Amygdala (tissue), 56 donors: ENCODE measurements around the gene XIRP2.

Source experiments
- DNase-seq, 56 donors: peaks; one replicate each; lab custom pipeline; 2025; lab: John Stamatoyannopoulos, UW

XIRP2 gene, protein sequence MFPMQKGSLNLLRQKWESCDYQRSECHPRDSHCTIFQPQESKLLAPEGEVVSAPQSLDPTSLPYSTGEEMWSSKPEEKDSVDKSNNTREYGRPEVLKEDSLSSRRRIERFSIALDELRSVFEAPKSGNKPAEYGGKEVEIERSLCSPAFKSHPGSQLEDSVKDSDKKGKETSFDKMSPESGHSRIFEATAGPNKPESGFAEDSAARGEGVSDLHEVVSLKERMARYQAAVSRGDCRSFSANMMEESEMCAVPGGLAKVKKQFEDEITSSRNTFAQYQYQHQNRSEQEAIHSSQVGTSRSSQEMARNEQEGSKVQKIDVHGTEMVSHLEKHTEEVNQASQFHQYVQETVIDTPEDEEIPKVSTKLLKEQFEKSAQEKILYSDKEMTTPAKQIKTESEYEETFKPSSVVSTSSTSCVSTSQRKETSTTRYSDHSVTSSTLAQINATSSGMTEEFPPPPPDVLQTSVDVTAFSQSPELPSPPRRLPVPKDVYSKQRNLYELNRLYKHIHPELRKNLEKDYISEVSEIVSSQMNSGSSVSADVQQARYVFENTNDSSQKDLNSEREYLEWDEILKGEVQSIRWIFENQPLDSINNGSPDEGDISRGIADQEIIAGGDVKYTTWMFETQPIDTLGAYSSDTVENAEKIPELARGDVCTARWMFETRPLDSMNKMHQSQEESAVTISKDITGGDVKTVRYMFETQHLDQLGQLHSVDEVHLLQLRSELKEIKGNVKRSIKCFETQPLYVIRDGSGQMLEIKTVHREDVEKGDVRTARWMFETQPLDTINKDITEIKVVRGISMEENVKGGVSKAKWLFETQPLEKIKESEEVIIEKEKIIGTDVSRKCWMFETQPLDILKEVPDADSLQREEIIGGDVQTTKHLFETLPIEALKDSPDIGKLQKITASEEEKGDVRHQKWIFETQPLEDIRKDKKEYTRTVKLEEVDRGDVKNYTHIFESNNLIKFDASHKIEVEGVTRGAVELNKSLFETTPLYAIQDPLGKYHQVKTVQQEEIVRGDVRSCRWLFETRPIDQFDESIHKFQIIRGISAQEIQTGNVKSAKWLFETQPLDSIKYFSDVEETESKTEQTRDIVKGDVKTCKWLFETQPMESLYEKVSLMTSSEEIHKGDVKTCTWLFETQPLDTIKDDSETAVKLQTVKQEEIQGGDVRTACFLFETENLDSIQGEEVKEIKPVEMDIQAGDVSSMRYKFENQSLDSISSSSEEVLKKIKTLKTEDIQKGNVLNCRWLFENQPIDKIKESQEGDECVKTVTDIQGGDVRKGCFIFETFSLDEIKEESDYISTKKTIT (N-terminal part only)

DNA sequence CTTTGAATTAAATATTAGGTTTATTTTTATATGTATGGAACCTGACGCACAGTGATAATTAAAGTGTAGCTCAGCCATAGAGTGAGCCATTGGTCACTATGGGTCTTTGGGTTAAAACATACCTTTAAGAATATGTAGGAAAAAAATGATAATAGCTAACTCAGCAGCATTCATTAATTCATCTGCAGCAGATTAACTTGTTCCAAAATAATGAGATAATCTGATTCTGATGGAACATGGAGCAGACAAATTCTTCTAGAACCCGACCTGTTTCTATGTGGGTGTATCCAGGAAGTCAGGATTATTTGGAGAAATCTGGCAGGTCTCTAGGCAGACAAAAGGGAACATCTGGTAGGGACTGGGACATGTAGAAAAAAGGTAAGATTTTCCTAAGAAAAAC lies at the start of gene XIRP2:
Gene XIRP2, plus strand, starts transcription at position 301 of the 400 bp plus-strand sequence. CDS start 15,003 bp downstream, outside the sequence.
- DNase-seq: no peak

DNA sequence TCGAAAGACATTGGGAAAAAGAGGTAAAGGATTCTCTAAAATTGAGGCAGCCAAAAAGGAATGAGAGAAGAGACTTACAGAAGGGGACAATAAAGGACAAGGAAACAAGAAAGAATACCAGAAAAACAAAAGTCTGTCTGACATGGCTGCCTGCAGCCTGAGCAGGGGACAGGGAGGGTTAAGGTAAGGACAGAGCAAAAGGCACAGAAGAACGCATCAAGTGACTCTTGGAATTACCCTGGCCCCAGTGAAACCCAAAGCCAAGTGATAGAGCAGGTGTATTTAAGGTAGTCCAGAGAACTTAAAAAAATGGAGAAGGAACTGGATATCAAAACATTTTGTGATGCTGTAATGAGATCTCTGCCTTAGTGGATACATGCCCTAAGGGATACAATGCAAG lies 47.1 kb upstream of the XIRP2 start:
- DNase-seq: no peak

DNA sequence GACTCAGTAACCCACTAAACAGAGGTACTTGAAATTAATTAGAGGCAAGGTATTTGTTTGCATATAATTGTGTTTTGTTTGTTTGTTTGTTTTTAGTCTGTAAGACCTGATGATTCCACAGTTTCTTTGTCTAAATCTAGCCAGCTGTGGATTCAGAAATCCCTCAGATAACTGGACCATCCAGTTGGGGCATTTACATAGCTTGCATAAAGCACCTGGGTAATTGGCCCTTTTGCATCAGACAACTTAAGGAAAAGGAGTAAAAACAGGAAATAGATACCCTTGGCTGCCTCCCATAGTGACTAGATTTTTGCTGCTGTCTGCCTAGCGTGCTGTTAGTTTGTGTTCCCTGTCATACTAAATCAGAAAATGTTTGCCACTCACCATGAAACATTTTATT lies 46.6 kb upstream of the XIRP2 start:
- DNase-seq: no peak

DNA sequence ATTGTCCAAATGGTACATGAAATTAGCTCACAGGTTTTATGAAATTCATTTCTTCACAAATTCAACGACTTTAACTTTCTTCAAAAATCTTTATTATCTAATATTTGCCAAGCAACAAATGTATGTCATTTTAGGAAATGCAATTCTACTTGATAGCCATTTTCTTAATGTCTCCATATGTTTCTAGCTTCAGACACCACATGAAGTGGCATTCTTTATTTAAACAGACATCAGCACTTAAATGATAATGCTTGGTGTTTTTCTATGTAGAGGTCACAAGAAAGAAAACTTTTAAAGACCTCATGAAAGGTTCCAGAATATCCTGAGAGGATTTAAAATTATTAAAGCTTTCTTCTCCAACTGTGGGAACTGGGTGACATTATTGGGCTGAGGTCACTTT lies 44.2 kb upstream of the XIRP2 start:
- DNase-seq: no peak

DNA sequence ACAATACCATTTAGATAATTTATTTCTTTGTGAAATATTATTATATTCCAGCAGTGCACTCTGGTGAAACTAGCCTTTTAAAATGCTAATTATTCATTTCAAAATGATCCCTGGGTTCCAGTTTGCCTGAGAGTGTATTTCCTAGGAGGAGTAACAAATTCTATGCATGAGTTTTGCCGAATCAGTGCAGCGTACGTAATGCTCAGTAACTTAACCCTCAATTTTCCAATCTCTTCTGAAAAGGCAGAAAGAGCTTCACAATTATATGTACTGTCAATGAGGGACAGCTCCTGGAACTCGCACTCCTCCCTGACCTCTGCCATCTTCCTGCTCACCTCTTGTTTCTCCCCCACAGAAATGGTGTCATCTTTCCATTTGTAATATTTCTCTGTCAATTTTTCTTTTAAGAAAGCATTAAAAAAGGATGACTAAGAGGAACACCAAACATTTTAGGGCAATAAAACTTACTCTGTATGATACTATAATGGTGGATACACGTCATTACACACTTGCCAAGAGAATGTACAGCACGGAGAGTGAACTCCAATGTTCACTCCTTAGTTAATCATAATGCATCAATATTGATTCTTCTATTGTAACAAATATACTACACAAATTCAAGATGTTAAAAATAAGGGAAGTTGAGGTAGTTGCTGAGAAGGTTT lies 25.7 kb upstream of the XIRP2 start:
- no peak for DNase-seq

DNA sequence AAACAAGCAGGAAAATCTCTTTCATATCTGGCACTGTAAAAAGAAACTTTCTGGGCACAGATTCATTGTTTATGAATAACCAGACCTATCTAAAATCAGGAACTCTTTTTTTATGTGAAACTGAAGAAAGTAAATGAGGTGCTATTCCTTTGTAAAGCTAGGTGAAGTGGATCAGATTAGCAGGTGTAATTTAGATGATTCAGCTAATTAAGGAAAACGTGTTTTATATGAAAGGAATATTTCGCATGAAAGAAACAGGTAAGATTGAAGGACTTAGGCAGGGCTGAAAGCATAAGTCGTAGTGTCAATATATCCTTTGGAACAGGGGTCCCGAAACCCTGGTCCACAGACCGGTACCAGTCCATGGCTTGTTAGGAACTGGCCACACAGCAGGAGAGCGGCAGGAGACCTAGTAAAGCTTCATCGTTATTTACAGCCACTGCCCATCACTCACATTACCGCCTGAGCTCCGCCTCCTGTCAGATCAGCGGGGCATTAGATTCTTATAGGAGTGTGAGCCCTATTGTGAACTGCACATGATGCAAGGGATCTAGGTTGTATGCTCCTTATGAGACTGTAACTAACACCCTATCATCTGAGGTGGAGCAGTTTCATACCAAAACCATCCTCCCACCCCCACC lies 20.3 kb upstream of the XIRP2 start:
- no peak for DNase-seq

DNA sequence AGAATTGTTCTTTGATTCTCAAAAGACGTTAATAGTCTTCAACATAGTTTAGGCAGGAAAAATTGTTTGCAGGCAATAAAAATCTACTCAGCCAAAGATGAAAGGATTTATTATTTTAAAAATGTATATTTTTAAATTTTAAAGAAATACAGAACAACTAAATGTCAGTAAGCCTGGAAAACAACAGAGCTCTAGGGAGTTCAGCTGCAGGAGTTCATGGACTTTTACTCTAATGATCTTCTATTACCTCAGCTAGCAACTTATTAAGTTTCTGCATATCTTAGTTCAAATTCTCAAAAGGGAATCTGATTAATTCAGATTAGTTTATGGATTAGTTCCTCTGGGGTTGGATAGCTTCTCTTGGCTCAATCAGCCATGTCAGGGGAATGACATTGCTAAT lies 17.9 kb upstream of the XIRP2 start:
- no peak for DNase-seq

DNA sequence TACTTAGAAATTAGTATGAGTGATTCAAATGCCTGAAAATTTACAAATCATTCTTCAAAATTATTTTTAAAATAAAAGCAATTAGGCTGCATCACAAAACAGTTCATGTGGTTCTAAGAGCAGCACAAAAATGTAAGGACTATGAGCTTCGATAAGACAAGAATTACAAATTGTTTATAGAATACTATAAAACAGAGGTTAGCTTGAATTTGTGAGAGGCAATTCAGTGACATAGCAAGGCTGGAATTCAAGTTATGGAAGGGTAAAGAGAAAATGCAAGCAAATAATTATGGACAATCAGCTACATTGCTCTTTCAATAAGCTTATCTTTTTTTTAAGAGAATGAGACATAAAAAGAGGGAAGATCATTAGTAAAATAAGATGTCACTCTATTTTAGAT lies 7.1 kb upstream of the XIRP2 start:
- DNase-seq: no peak

DNA sequence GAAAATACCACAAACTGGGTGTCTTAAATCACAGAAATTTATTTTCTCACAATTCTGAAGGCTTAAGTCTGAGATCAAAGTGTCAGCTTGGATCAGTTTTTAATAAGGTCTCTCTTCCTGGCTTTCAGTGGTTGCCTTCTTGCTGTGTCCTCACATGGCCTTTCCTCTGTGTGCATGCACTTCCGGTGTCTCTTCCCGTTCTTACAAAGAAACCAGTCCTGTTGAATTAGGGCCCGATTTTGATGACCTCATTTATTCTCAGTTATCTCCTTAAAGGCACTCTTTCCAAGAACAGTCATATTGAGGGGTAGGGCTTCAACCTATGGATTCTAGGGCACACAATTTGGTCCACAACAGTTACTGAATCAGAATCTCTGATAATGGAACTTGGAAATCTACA lies 5.4 kb upstream of the XIRP2 start:
- DNase-seq: no peak

DNA sequence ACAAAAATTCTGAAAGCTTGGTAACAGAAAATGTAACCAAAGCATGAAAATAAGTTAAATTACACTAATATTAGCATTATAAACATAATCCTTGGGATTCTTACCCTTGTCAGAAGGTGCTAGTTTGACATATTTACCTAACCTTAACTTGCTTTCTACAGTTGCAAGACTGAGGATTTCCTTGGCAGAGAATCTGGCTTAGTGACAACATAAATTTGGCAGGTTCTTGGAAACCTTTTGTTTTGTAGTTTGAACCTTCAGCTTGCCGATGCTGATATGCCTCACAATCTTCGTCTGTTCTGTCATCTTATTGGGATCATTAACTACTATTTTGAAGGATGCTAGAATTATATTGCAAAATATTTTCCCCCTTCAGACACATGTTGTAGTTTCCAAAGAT lies 3.4 kb downstream of the XIRP2 start:
- DNase-seq: no peak

DNA sequence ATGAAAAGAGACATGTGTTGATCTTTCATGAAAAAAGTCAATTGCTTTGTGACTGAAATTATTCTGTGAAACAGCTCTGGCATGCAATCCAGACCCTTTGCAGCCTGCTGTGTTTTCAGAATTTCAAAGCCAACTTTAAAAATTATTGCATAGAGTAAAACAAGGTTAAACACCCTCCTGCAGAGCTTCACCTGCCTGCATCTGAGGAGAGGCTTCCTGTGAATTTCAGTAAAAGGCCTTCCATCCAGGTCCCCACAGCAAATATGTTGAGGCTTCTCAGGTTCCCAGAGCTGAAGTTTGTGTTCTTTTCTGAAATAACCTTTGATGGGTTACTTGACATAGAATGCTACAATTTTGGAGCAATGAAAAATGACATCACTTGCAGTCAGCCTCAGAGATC lies 4.1 kb downstream of the XIRP2 start:
- DNase-seq: no peak

DNA sequence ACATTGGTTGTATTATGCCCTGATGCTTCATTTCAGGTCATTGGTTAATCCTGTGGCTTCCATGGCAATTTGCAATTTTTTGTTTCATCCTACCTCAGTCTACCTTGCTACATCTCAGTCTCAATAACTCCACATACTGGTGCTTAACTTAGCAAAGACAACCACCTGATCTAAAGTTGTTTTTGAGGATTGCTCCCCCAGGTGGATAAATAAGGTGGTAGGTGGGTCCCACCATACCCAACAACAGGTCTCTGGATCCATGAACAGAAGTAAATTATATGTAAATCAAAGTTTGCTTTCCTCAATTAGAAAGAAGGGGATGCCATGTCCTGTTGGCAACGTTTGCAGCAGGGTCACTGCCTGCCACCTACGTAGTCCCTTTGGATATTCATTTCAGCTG lies 7.0 kb downstream of the XIRP2 start:
- DNase-seq: no peak

DNA sequence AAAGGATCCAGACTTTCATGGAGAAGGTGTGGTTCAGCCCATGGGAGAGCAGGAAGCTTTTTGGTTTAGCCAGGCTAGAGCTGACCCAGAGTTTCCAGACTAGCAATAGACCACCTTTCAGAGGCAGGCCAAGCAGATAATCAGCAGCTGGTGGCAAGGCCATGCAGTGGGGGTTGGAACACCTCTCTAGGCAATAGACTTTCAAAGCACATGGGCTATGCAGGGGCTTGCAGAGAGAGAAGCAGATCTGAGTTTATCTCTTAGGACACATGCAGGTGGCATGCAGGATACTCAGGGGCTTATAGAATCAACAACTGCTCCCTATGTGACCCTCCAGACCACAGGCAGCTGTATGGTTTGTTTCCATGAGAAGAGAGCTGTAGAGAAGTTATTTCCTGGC lies 9.4 kb downstream of the XIRP2 start:
- no peak for DNase-seq

DNA sequence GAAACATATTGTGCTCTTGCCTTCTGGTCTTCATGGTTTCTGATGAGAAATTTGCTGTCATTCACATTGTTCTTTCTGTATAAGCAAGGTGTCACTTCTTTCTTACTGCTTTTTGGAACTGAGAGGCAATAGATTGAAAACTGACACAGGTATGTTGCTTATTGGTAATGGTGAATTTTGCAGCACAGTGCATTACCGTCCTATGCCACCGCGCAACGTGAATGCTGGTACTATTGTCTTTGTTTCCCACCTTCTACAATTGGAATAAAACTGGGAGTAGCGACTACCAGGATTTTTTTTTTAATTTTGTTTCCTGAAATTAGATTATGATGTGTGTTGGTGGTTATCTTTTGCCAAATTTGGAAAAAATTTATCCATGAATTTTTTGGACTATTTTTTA lies 11.4 kb downstream of the XIRP2 start:
- no peak for DNase-seq

DNA sequence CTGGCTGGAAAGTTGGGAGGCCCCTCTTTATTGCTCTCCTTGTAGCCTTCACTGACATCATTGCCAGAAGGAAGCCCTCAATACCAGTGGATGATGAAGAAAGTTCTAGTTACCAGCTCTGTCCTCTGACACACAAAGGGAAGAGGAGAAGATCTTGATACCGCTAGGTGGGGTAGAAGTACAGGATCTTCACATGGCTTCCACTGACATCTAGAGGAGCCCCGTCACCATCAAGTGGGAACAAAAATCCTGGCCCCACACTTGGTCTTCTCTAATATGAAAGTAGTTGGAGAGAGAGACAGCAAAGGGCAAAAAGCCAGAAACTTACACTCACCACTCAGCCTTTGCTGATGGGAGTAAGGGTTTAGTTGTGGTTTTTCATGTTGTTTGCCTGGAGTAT lies 12.4 kb downstream of the XIRP2 start:
- DNase-seq: no peak

DNA sequence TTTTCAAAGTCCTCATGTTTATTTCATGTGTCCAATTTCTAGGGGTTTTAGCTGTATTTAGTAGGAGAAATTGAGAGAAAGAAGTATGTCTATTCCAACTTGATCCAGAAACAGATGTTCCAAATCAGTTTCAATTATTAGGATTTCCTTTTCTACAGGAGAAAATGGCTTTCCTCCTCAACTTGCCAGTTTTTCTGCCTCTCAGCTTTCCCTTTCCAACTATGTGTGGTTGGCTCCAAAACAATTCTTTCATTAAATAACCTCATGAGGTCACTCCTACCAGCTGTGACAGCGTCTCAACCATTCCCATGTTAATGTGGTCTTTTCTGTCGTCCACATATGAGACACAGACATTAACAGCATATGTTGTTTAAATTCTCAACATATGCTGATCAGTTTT lies 13.1 kb downstream of the XIRP2 start:
- no peak for DNase-seq

DNA sequence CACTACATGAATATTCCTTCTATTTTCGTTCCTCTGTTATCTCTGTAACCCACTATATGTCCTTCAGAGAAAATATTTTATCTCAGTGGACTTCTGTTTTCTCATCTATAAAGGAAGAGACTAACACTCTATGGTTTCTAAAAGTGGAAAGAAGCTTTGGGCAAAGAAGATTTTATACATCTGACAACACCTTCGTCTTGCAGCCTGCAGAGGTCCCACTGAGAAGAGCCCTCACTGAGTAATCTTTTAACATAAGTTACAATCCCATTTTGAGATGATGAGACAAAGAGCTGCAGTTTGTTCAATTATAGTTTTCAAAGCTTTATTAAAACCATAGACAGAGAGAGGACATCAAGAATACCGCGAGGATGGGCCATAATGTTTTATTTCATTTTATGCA lies 28.7 kb downstream of the XIRP2 start:
- DNase-seq: no peak

DNA sequence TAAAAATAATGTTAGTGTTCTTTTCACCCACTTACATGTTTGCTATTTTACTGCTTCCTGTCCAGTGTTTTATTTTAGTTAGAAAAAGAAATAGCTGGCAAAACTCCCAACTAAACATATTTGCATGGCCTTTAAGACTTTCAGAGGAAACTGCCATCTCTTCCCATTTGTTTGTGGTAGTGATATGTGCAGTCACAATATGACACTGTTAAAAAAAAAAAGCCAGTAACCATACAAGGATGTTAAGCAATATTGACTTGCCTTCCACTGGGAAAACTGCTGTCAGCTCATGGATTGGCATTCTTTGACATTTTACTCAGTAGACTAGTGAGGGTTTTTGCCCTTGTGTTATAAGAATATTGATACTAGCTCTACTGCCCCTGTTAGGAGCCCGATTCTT lies 29.1 kb downstream of the XIRP2 start:
- no peak for DNase-seq

DNA sequence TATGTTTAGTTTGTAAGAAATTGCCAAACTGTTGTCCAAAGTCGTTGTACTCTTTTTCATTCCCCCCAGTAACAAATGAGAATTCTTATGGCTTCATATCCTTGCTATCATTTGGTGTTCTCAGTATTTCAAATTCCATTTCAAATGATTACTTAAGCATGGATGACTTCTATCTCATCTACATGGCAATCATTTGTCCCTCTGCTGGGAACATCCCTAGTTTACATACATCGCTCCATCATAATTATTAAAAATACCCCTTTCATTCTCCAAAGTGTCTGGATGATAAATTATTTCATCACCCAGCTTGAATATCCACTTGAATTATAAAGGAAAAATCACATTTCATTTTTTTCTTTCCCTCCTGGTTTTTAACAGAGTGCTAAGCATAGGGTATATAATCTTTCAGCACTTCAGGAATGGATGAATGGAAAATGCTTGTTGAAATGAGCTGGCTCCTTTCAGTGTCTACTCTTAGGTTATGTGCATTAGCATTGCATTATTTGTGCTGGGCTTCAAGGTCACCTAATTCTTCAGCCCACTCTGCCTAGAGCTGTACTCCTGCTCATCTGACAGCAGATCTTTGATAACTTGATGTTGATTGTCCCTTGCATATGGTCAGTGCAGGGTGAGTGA lies 33.1 kb downstream of the XIRP2 start:
- DNase-seq: no peak
